T-helper 17 cell (primary cell): Measurements from ENCODE around the gene MYT1. TPM values are rescaled to one million over a fixed set of nuclear protein-coding genes. Genes with fewer than 3 reads are reported as not detected.
A peak's percentile ranks its signal among the peaks of the same experiment; 100 is the strongest.
"Not testable (repeated sequence)": the region's sequence is repeated elsewhere in the genome, so short reads cannot be mapped to it uniquely, and the experiment has no call there.

Source experiments
- ATAC-seq: fragments of 150-1000 bp; cut with Tn5 transposase; 2 replicates; pipeline ENCODE4 v1.10.0; 2021; ENCODE audit warnings: mild to moderate bottlenecking, moderate library complexity
- DNase-seq, 3 donors: peaks; one replicate each; pipeline versions ENCODE4 v3.0.0 to v3.0.0-alpha.2; 2020 to 2021
- H3K9me3 ChIP-seq: one replicate; pipeline ENCODE4 v1.7.0; 2013; ENCODE audit warnings: low read length, mild to moderate bottlenecking; ENCODE audit not compliant: control insufficient read depth, poor library complexity, severe bottlenecking
- H3K27ac Mint-ChIP-seq: one replicate; pipeline ENCODE4 v1.8.0; 2022; ENCODE audit warnings: mild to moderate bottlenecking, moderate library complexity, mixed read lengths
- H3K27me3 Mint-ChIP-seq: one replicate; pipeline ENCODE4 v1.8.0; 2022; ENCODE audit warnings: mixed read lengths
- H3K36me3 Mint-ChIP-seq: one replicate; pipeline ENCODE4 v1.8.0; 2022; ENCODE audit warnings: low read depth, mixed read lengths
- H3K4me1 Mint-ChIP-seq: one replicate; pipeline ENCODE4 v1.8.0; 2022; ENCODE audit warnings: mild to moderate bottlenecking, mixed read lengths
- H3K4me3 Mint-ChIP-seq: one replicate; pipeline ENCODE4 v1.8.0; 2022; ENCODE audit warnings: mild to moderate bottlenecking, moderate library complexity, mixed read lengths
- total RNA-seq, 4 donors: library from RNA in 2 of 4; stranded (reverse) in 2 of 4; gene quantifications; one replicate each; pipeline ENCODE4 v1.2.3 and lab custom pipeline; 2022 to 2026

The MYT1 gene
- total RNA-seq, 2 donors from 2014 or later = not detected

GRCh38 chr20:64226686-64227580 is 62.7 kb downstream of the MYT1 start:
- ATAC-seq = peak; percentile 78
- Mint-ChIP-seq H3K36me3 (no peaks in the 10 kb centered on the region), H3K4me3 (peak overlapping the region; percentile 74), H3K4me1 (peaks cover 33% of the 10 kb centered on the region), H3K27ac (no peak overlapping the region), H3K27me3 (peaks cover 8% of the 10 kb centered on the region)
- DNase-seq = no peak
- H3K9me3 ChIP-seq = no peaks in the 10 kb centered on the region

GRCh38 chr20:64228086-64228653 is 63.9 kb downstream of the MYT1 start:
- no peak for DNase-seq
- H3K27me3 Mint-ChIP-seq = peaks cover 4% of the 10 kb centered on the region
- H3K4me1 Mint-ChIP-seq = peaks cover 34% of the 10 kb centered on the region
- H3K36me3 Mint-ChIP-seq = no peaks in the 10 kb centered on the region
- no peaks in the 10 kb centered on the region for H3K9me3 ChIP-seq
- H3K27ac Mint-ChIP-seq = peak overlapping the region; percentile 74
- ATAC-seq = no peak
- H3K4me3 Mint-ChIP-seq = no peak overlapping the region

- ATAC-seq = no peak
- no peak overlapping the region for H3K4me3 Mint-ChIP-seq
- peaks cover 35% of the 10 kb centered on the region for H3K4me1 Mint-ChIP-seq
- H3K36me3 Mint-ChIP-seq = no peaks in the 10 kb centered on the region
- H3K27me3 Mint-ChIP-seq = no peaks in the 10 kb centered on the region
- no peak for DNase-seq
- H3K9me3 ChIP-seq = no peaks in the 10 kb centered on the region
- no peak overlapping the region for H3K27ac Mint-ChIP-seq
These were observed 64.7 kb downstream of the MYT1 start for GRCh38 chr20:64228751-64229506.

GRCh38 chr20:64229507-64230061 is 65.3 kb downstream of the MYT1 start:
- no peak for DNase-seq
- no peaks in the 10 kb centered on the region for H3K36me3 Mint-ChIP-seq
- H3K27ac Mint-ChIP-seq = no peak overlapping the region
- no peak overlapping the region for H3K4me3 Mint-ChIP-seq
- no peak for ATAC-seq
- peaks cover 29% of the 10 kb centered on the region for H3K4me1 Mint-ChIP-seq
- H3K27me3 Mint-ChIP-seq = no peaks in the 10 kb centered on the region
- no peaks in the 10 kb centered on the region for H3K9me3 ChIP-seq

GRCh38 chr20:64230461-64231145 is 66.4 kb downstream of the MYT1 start:
- Mint-ChIP-seq H3K4me1 (peaks cover 24% of the 10 kb centered on the region), H3K27me3 (no peaks in the 10 kb centered on the region), H3K27ac (no peak overlapping the region), H3K4me3 (no peak overlapping the region), H3K36me3 (no peaks in the 10 kb centered on the region)
- DNase-seq = no peak
- no peaks in the 10 kb centered on the region for H3K9me3 ChIP-seq
- no peak for ATAC-seq

- Mint-ChIP-seq H3K27me3 (no peaks in the 10 kb centered on the region), H3K4me3 (no peak overlapping the region), H3K4me1 (peaks cover 18% of the 10 kb centered on the region), H3K36me3 (no peaks in the 10 kb centered on the region), H3K27ac (no peak overlapping the region)
- H3K9me3 ChIP-seq = no peaks in the 10 kb centered on the region
- ATAC-seq (no peak), DNase-seq (no peak)
These were observed 67.6 kb downstream of the MYT1 start for GRCh38 chr20:64231621-64232550.

GRCh38 chr20:64232794-64233193 is 68.5 kb downstream of the MYT1 start:
- H3K27ac Mint-ChIP-seq = no peak overlapping the region
- ATAC-seq = no peak

GRCh38 chr20:64233725-64234124 is 69.5 kb downstream of the MYT1 start:
- peak overlapping the region; percentile 24 for H3K27ac Mint-ChIP-seq
- peaks cover 10% of the 10 kb centered on the region for H3K4me1 Mint-ChIP-seq
- H3K4me3 Mint-ChIP-seq = no peak overlapping the region
- no peak for DNase-seq
- no peak for ATAC-seq
- H3K9me3 ChIP-seq = no peaks in the 10 kb centered on the region
- H3K36me3 Mint-ChIP-seq = no peaks in the 10 kb centered on the region
- H3K27me3 Mint-ChIP-seq = no peaks in the 10 kb centered on the region

More at GRCh38 chr20:64232794-64233193, 68.5 kb downstream of the MYT1 start:
- H3K36me3 Mint-ChIP-seq = no peaks in the 10 kb centered on the region
- H3K27me3 Mint-ChIP-seq = no peaks in the 10 kb centered on the region
- peaks cover 14% of the 10 kb centered on the region for H3K4me1 Mint-ChIP-seq
- no peak for DNase-seq
- H3K4me3 Mint-ChIP-seq = no peak overlapping the region
- H3K9me3 ChIP-seq = no peaks in the 10 kb centered on the region

- no peak overlapping the region for H3K4me3 Mint-ChIP-seq
- H3K4me1 Mint-ChIP-seq = peaks cover 10% of the 10 kb centered on the region
- H3K27ac Mint-ChIP-seq = no peak overlapping the region
- H3K27me3 Mint-ChIP-seq = no peaks in the 10 kb centered on the region
- no peaks in the 10 kb centered on the region for H3K36me3 Mint-ChIP-seq
- H3K9me3 ChIP-seq = no peaks in the 10 kb centered on the region
- ATAC-seq (no peak), DNase-seq (no peak)
These were observed 70.1 kb downstream of the MYT1 start for GRCh38 chr20:64234291-64234791.

- H3K27ac Mint-ChIP-seq, DNase-seq, H3K36me3 Mint-ChIP-seq, H3K9me3 ChIP-seq, H3K27me3 Mint-ChIP-seq, H3K4me1 Mint-ChIP-seq, H3K4me3 Mint-ChIP-seq, ATAC-seq: not testable (repeated sequence)
These were observed 70.8 kb downstream of the MYT1 start for GRCh38 chr20:64234921-64235565.

GRCh38 chr20:64236137-64237088 is 72.2 kb downstream of the MYT1 start:
- DNase-seq = no peak
- peaks cover 4% of the 10 kb centered on the region for H3K27me3 Mint-ChIP-seq
- peaks cover 10% of the 10 kb centered on the region for H3K4me1 Mint-ChIP-seq
- no peaks in the 10 kb centered on the region for H3K9me3 ChIP-seq
- no peak overlapping the region for H3K27ac Mint-ChIP-seq
- no peak overlapping the region for H3K4me3 Mint-ChIP-seq
- no peaks in the 10 kb centered on the region for H3K36me3 Mint-ChIP-seq
- ATAC-seq = no peak
